Inferior parietal cortex (tissue), 1 donor: Measurements from ENCODE around the gene MISFA.
"Not testable (repeated sequence)": the region's sequence is repeated elsewhere in the genome, so short reads cannot be mapped to it uniquely, and the experiment has no call there.

ENCODE experiments used
- DNase-seq: peaks from one replicate; pipeline ENCODE4 v3.0.0-alpha.2; 2016; ENCODE audit errors: extremely low spot score

The MISFA gene

GRCh38 chr11:18617688-18618341 is 18.2 kb downstream of the MISFA start:
- DNase-seq: no peak

GRCh38 chr11:18618342-18619025 is 18.9 kb downstream of the MISFA start:
- DNase-seq: peak; percentile 37

GRCh38 chr11:18623707-18624106 is 24.1 kb downstream of the MISFA start:
- DNase-seq: no peak

- no peak for DNase-seq
These were observed 24.6 kb downstream of the MISFA start for GRCh38 chr11:18624161-18624560.

GRCh38 chr11:18632841-18633240 is 33.3 kb downstream of the MISFA start:
- DNase-seq: no peak

- no peak for DNase-seq
These were observed 33.9 kb downstream of the MISFA start for GRCh38 chr11:18633256-18634139.

- DNase-seq: peak; percentile 99
These were observed 34.8 kb downstream of the MISFA start, which contains the start of gene SPTY2D1 for GRCh38 chr11:18634140-18635032. Gene SPTY2D1, minus strand, starts transcription at chr11:18634342. Its CDS starts 85 bp downstream, at chr11:18634257.

GRCh38 chr11:18641677-18642076 is 42.1 kb downstream of the MISFA start:
- DNase-seq: no peak

GRCh38 chr11:18643034-18643433 is 43.4 kb downstream of the MISFA start:
- DNase-seq: not testable (repeated sequence)

- no peak for DNase-seq
These were observed 50.8 kb downstream of the MISFA start for GRCh38 chr11:18650353-18650752.

- no peak for DNase-seq
These were observed 51.4 kb downstream of the MISFA start for GRCh38 chr11:18650859-18651557.
